IPS-15b (cell line): ENCODE data around the gene PDE6H.

ENCODE experiments used
- H3K27me3 ChIP-seq: one replicate; pipeline ENCODE4 v1.6.1; 2013; ENCODE audit warnings: low read length; ENCODE audit not compliant: control insufficient read depth, insufficient read depth
- H3K36me3 ChIP-seq: one replicate; pipeline ENCODE4 v1.6.1; 2013; ENCODE audit warnings: low read length; ENCODE audit not compliant: control insufficient read depth, insufficient read depth
- H3K4me1 ChIP-seq: one replicate; pipeline ENCODE4 v1.6.1; 2013; ENCODE audit warnings: mild to moderate bottlenecking, low read length; ENCODE audit not compliant: control insufficient read depth, insufficient read depth
- H3K4me3 ChIP-seq: one replicate; pipeline ENCODE4 v1.5.1; 2013; ENCODE audit warnings: low read depth, low read length
- H3K9ac ChIP-seq: one replicate; pipeline ENCODE4 v1.6.1; 2013; ENCODE audit warnings: low read depth, mild to moderate bottlenecking, low read length
- H3K9me3 ChIP-seq: one replicate; pipeline ENCODE4 v1.6.1; 2013; ENCODE audit warnings: mild to moderate bottlenecking, low read length; ENCODE audit not compliant: control insufficient read depth, insufficient read depth

PDE6H gene

GRCh38 chr12:14972816-14973215 is at the start of gene PDE6H:
Gene PDE6H, plus strand, starts transcription at chr12:14973042. Its CDS starts 4,971 bp downstream, at chr12:14978013.
- no peaks in the 10 kb centered on the region for H3K27me3 ChIP-seq
- H3K4me1 ChIP-seq, result no peaks in the 10 kb centered on the region
- no peaks in the 10 kb centered on the region for H3K9me3 ChIP-seq
- H3K9ac ChIP-seq, result no peak within 1 kb of the TSS
- H3K36me3 ChIP-seq, result no peaks in the 10 kb centered on the region
- no peak within 1 kb of the TSS for H3K4me3 ChIP-seq

GRCh38 chr12:14923944-14924343 is 48.9 kb upstream of the PDE6H start:
- H3K4me3 ChIP-seq, result no peak overlapping the region
- no peak overlapping the region for H3K9ac ChIP-seq
- H3K9me3 ChIP-seq, result no peaks in the 10 kb centered on the region
- H3K27me3 ChIP-seq, result no peaks in the 10 kb centered on the region
- no peaks in the 10 kb centered on the region for H3K4me1 ChIP-seq
- no peaks in the 10 kb centered on the region for H3K36me3 ChIP-seq

GRCh38 chr12:14924541-14924940 is 48.3 kb upstream of the PDE6H start:
- Histone ChIP-seq H3K4me3 (no peak overlapping the region), H3K36me3 (no peaks in the 10 kb centered on the region), H3K9ac (no peak overlapping the region), H3K4me1 (no peaks in the 10 kb centered on the region), H3K9me3 (no peaks in the 10 kb centered on the region), H3K27me3 (no peaks in the 10 kb centered on the region)

- no peaks in the 10 kb centered on the region for H3K27me3 ChIP-seq
- no peaks in the 10 kb centered on the region for H3K9me3 ChIP-seq
- H3K9ac ChIP-seq, result no peak overlapping the region
- no peaks in the 10 kb centered on the region for H3K36me3 ChIP-seq
- no peaks in the 10 kb centered on the region for H3K4me1 ChIP-seq
- H3K4me3 ChIP-seq, result no peak overlapping the region
Measured at GRCh38 chr12:14927267-14927666, 45.6 kb upstream of the PDE6H start.

- no peaks in the 10 kb centered on the region for H3K9me3 ChIP-seq
- no peak overlapping the region for H3K4me3 ChIP-seq
- H3K36me3 ChIP-seq, result no peaks in the 10 kb centered on the region
- no peaks in the 10 kb centered on the region for H3K27me3 ChIP-seq
- H3K4me1 ChIP-seq, result no peaks in the 10 kb centered on the region
- no peak overlapping the region for H3K9ac ChIP-seq
Measured at GRCh38 chr12:14928931-14929330, 43.9 kb upstream of the PDE6H start.

GRCh38 chr12:14930299-14930698 is 42.5 kb upstream of the PDE6H start:
- H3K27me3 ChIP-seq, result no peaks in the 10 kb centered on the region
- H3K4me3 ChIP-seq, result no peak overlapping the region
- H3K4me1 ChIP-seq, result no peaks in the 10 kb centered on the region
- H3K9ac ChIP-seq, result no peak overlapping the region
- H3K9me3 ChIP-seq, result no peaks in the 10 kb centered on the region
- no peaks in the 10 kb centered on the region for H3K36me3 ChIP-seq

GRCh38 chr12:14931359-14931758 is 41.5 kb upstream of the PDE6H start:
- H3K4me3 ChIP-seq, result no peak overlapping the region
- no peaks in the 10 kb centered on the region for H3K9me3 ChIP-seq
- H3K36me3 ChIP-seq, result no peaks in the 10 kb centered on the region
- H3K4me1 ChIP-seq, result no peaks in the 10 kb centered on the region
- no peaks in the 10 kb centered on the region for H3K27me3 ChIP-seq
- H3K9ac ChIP-seq, result no peak overlapping the region

GRCh38 chr12:14931791-14932560 is 40.9 kb upstream of the PDE6H start:
- H3K36me3 ChIP-seq, result no peaks in the 10 kb centered on the region
- H3K9me3 ChIP-seq, result no peaks in the 10 kb centered on the region
- no peaks in the 10 kb centered on the region for H3K4me1 ChIP-seq

GRCh38 chr12:14934511-14934910 is 38.3 kb upstream of the PDE6H start:
- H3K4me1 ChIP-seq, result no peaks in the 10 kb centered on the region
- no peaks in the 10 kb centered on the region for H3K9me3 ChIP-seq
- no peaks in the 10 kb centered on the region for H3K36me3 ChIP-seq
- H3K9ac ChIP-seq, result no peak overlapping the region
- H3K27me3 ChIP-seq, result no peaks in the 10 kb centered on the region
- H3K4me3 ChIP-seq, result no peak overlapping the region

More at GRCh38 chr12:14931791-14932560, 40.9 kb upstream of the PDE6H start:
- no peak overlapping the region for H3K9ac ChIP-seq
- no peak overlapping the region for H3K4me3 ChIP-seq
- no peaks in the 10 kb centered on the region for H3K27me3 ChIP-seq

GRCh38 chr12:14935031-14935430 is 37.8 kb upstream of the PDE6H start:
- Histone ChIP-seq H3K27me3 (no peaks in the 10 kb centered on the region), H3K36me3 (no peaks in the 10 kb centered on the region), H3K9ac (no peak overlapping the region), H3K4me1 (no peaks in the 10 kb centered on the region), H3K9me3 (no peaks in the 10 kb centered on the region), H3K4me3 (no peak overlapping the region)

- no peaks in the 10 kb centered on the region for H3K4me1 ChIP-seq
- H3K9ac ChIP-seq, result no peak overlapping the region
- H3K9me3 ChIP-seq, result no peaks in the 10 kb centered on the region
- no peaks in the 10 kb centered on the region for H3K36me3 ChIP-seq
- no peaks in the 10 kb centered on the region for H3K27me3 ChIP-seq
- H3K4me3 ChIP-seq, result no peak overlapping the region
Measured at GRCh38 chr12:14936224-14936861, 36.5 kb upstream of the PDE6H start.

GRCh38 chr12:14937014-14937413 is 35.8 kb upstream of the PDE6H start:
- Histone ChIP-seq H3K4me3 (no peak overlapping the region), H3K9me3 (no peaks in the 10 kb centered on the region), H3K4me1 (no peaks in the 10 kb centered on the region), H3K27me3 (no peaks in the 10 kb centered on the region), H3K36me3 (no peaks in the 10 kb centered on the region), H3K9ac (no peak overlapping the region)
